Liver (tissue), 9 donors: ENCODE results near the gene ACSL4. TPM values are rescaled to one million over a fixed set of nuclear protein-coding genes. Genes with fewer than 3 reads are reported as not detected.

Experiments
- DNase-seq: peaks from one replicate; pipeline ENCODE4 v3.0.0-alpha.2; 2017; ENCODE audit warnings: low spot score
- H3K27ac ChIP-seq, 2 donors: one replicate each; pipeline ENCODE4 v1.7.0; 2013; ENCODE audit warnings: inconsistent platforms in 2 of 2, low read length in 2 of 2, control low read depth in 1 of 2, low read depth in 1 of 2, mild to moderate bottlenecking in 1 of 2
- H3K27me3 ChIP-seq, 4 donors: one replicate each; pipeline versions ENCODE4 v1.6.1 to v1.7.0; 2013; ENCODE audit warnings: low read length in 3 of 4, inconsistent platforms in 1 of 4, mild to moderate bottlenecking in 1 of 4, moderate library complexity in 1 of 4; ENCODE audit not compliant: control insufficient read depth in 4 of 4, insufficient read depth in 4 of 4
- H3K36me3 ChIP-seq, 4 donors: one replicate each; pipeline versions ENCODE4 v1.6.1 to v1.7.0; 2013; ENCODE audit warnings: low read length in 3 of 4, mild to moderate bottlenecking in 3 of 4, low read depth in 1 of 4, moderate library complexity in 1 of 4; ENCODE audit not compliant: control insufficient read depth in 4 of 4, insufficient read depth in 3 of 4
- H3K4me1 ChIP-seq, 4 donors: one replicate each; pipeline versions ENCODE4 v1.6.1 to v1.7.0; 2013; ENCODE audit warnings: low read length in 3 of 4, mild to moderate bottlenecking in 3 of 4, moderate library complexity in 1 of 4; ENCODE audit not compliant: control insufficient read depth in 4 of 4, insufficient read depth in 4 of 4
- H3K4me3 ChIP-seq, 3 donors: one replicate each; pipeline versions ENCODE4 v1.6.1 to v1.7.0; 2013; ENCODE audit warnings: low read length in 3 of 3, control low read depth in 1 of 3, low read depth in 1 of 3, mild to moderate bottlenecking in 1 of 3
- H3K9ac ChIP-seq, 2 donors: one replicate each; pipeline ENCODE4 v1.7.0; 2013; ENCODE audit warnings: low read length in 2 of 2, mild to moderate bottlenecking in 2 of 2, moderate library complexity in 2 of 2, control low read depth in 1 of 2, low read depth in 1 of 2
- H3K9me3 ChIP-seq, 4 donors: one replicate each; pipeline versions ENCODE4 v1.6.1 to v1.7.0; 2013; ENCODE audit warnings: low read length in 3 of 4; ENCODE audit not compliant: control insufficient read depth in 4 of 4
- ATF3 ChIP-seq: IDR thresholded peaks from 2 replicates; pipeline ENCODE4 v1.6.1; 2016; ENCODE audit warnings: antibody characterized with exemption
- EGR1 ChIP-seq, 2 donors: IDR thresholded peaks; 2 replicates each; pipeline ENCODE4 v1.6.1; 2016 to 2018; ENCODE audit warnings: antibody characterized with exemption in 2 of 2, low read depth in 2 of 2
- FOXA1 ChIP-seq: IDR thresholded peaks from 2 replicates; pipeline ENCODE4 v1.6.1; 2016; ENCODE audit warnings: antibody characterized with exemption
- FOXA2 ChIP-seq: IDR thresholded peaks from 2 replicates; pipeline ENCODE4 v1.6.1; 2016; ENCODE audit warnings: antibody characterized with exemption
- GABPA ChIP-seq, 2 donors: IDR thresholded peaks in 1 of 2; conservative IDR thresholded peaks in 1 of 2; 2 replicates each; pipeline ENCODE4 v1.6.1; 2016; ENCODE audit warnings: antibody characterized with exemption in 2 of 2, mild to moderate bottlenecking in 1 of 2, moderate library complexity in 1 of 2
- HNF4G ChIP-seq: IDR thresholded peaks from 2 replicates; pipeline ENCODE4 v1.6.1; 2016; ENCODE audit warnings: antibody characterized with exemption
- JUND ChIP-seq, 2 donors: IDR thresholded peaks; 2 replicates each; pipeline ENCODE4 v1.6.1; 2016; ENCODE audit warnings: antibody characterized with exemption in 2 of 2
- MAX ChIP-seq: IDR thresholded peaks from 2 replicates; pipeline ENCODE4 v1.6.1; 2016; ENCODE audit warnings: antibody characterized with exemption
- NR2F2 ChIP-seq: IDR thresholded peaks from 2 replicates; pipeline ENCODE4 v1.6.1; 2016; ENCODE audit warnings: antibody characterized with exemption
- REST ChIP-seq: IDR thresholded peaks from 2 replicates; pipeline ENCODE4 v1.6.1; 2016; ENCODE audit warnings: antibody characterized with exemption, mild to moderate bottlenecking
- SP1 ChIP-seq: IDR thresholded peaks from 2 replicates; pipeline ENCODE4 v1.6.1; 2018; ENCODE audit warnings: antibody characterized with exemption, mild to moderate bottlenecking
- TAF1 ChIP-seq: conservative IDR thresholded peaks from 2 replicates; pipeline ENCODE4 v1.6.1; 2016; ENCODE audit warnings: antibody characterized with exemption, mild to moderate bottlenecking
- YY1 ChIP-seq: IDR thresholded peaks from 2 replicates; pipeline ENCODE4 v1.6.1; 2016; ENCODE audit warnings: antibody characterized with exemption, mild to moderate bottlenecking
- ZBTB33 ChIP-seq: IDR thresholded peaks from 2 replicates; pipeline ENCODE4 v1.6.1; 2016; ENCODE audit warnings: antibody characterized with exemption
- WGBS: extraction: QIAGEN DNeasy Blood & Tissue Kit; methylation state at CpG from one replicate; pipeline ENCODE4 v1.1.7; 2013; 5-methylcytosine and 5-hydroxymethylcytosine counted together
- polyA plus RNA-seq, 2 donors: library from polyadenylated mRNA; stranded (reverse) in 1 of 2; unstranded in 1 of 2; fragments of 200-250 nt in 1 of 2; fragments of >200 nt in 1 of 2; fragmentation: Nextera tagmentation in 1 of 2; extraction: Ambion mirVana in 1 of 2; gene quantifications; one replicate each; pipeline versions ENCODE4 v1.2.1 to v1.2.3, GENCODE V29; 2013 to 2015
- total RNA-seq, 2 donors: library from RNA; depleted of rRNA; stranded (reverse); fragments of >200 nt; gene quantifications; one replicate each; pipeline ENCODE4 v1.2.3, GENCODE V29; 2014
- donor health status: healthy.
- donor health status: healthy.
- donor health status: healthy.
- donor health status: healthy.
- donor health status: healthy.

The ACSL4 gene
- total and polyA plus RNA-seq, 4 donors = 5.3 to 928 (median 20.0) TPM

- TF ChIP-seq NR2F2 (no peak), EGR1 (IDR thresholded peaks at IDR 0.05; ENCODE audit: low read depth in 2 of 2) (no peak), YY1 (no peak), HNF4G (no peak), FOXA2 (no peak), ZBTB33 (no peak), TAF1 (no peak)
Measured at GRCh38 chrX:109770780-109771179, 37.7 kb upstream of the ACSL4 start (continued).

- WGBS = 90% methylated on average over 2 of the region's 2 CpGs
- no peak overlapping the region for H3K27ac ChIP-seq
Measured at GRCh38 chrX:109760922-109761250, 27.8 kb upstream of the ACSL4 start.

More at GRCh38 chrX:109760922-109761250, 27.8 kb upstream of the ACSL4 start:
- no peak for DNase-seq
- Histone ChIP-seq H3K9ac (no peak overlapping the region), H3K4me3 (no peak overlapping the region), H3K27me3 (no peaks in the 10 kb centered on the region), H3K36me3 (no peaks in the 10 kb centered on the region), H3K9me3 (peaks cover 0 to 3% (median 0%) of the 10 kb centered on the region in 4 donors), H3K4me1 (no peaks in the 10 kb centered on the region)
- TF ChIP-seq MAX (no peak), JUND (IDR thresholded peaks at IDR 0.05) (no peak), GABPA (IDR thresholded peaks at IDR 0.05 in 1 of 2, conservative IDR thresholded peaks at IDR 0.05 in 1 of 2) (no peak), REST (no peak), ATF3 (no peak), NR2F2 (no peak), YY1 (no peak), SP1 (no peak), EGR1 (IDR thresholded peaks at IDR 0.05; ENCODE audit: low read depth in 2 of 2) (no peak), FOXA1 (no peak), ZBTB33 (no peak)
